Measurements from ENCODE around the gene CDYL2.

Gene CDYL2

DNA sequence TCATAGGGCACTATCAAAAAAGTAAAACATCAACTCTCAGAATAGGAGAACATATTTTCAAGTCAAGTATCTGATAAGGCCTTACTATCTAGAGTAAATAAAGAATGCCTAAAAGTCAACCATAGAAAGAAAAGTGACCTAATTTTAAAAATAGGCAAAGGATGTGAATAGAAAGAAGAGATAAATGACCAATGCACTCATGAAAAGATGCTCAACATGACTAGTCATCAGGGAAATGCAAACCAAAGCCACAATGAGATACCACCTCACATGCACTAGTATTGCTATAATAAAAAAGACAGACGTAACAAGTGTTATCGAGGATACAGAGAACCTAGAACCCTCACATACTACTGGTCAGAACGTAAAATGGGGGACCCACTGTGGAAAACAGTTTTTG lies 172.8 kb downstream of the CDYL2 start:
- Histone ChIP-seq H3K4me1 (no peaks in the 10 kb centered on the region), H3K4me2 (no peak overlapping the region), H4K20me1 (peaks cover 0 to 26% (median 0%) of the 10 kb centered on the region in 11 experiments; a peak in 4 of 22 replicates), H3K9ac (no peak overlapping the region), H3K27me3 (no peaks in the 10 kb centered on the region), H3K4me3 (no peak overlapping the region), H3K36me3 (peaks cover 41 to 78% (median 57%) of the 10 kb centered on the region in 11 experiments), H3K9me3 (replicated peaks in 1 of 11) (peaks cover 34 to 57% (median 40%) of the 10 kb centered on the region in 11 experiments), H3K27ac (no peak overlapping the region)
- no peak for TF ChIP-seq Cebpa-rat (IDR thresholded peaks at IDR 0.05)

DNA sequence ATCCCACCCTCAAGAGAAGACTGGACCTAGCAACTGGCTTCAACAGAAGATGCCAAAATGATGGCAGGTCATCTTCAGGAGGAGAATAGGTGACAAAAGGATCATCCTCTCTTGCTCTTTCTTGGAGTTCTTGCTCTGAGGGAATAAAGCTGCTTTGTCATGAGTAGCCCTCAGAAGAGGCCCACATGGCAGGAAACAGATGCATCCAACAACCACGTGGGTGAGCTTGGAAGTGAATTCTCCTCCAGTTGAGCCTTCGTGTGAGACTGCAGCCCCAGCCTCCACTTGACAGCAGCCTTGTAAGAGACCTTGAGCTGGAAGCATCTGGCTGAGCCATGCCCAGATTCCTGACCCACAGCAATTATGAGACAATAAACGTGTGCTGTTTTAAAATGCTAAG lies 176.1 kb downstream of the CDYL2 start:
- no peaks in the 10 kb centered on the region for H3K27me3 ChIP-seq
- H3K36me3 ChIP-seq = peaks cover 49 to 99% (median 75%) of the 10 kb centered on the region in 11 experiments
- TF ChIP-seq Cebpa-rat (IDR thresholded peaks at IDR 0.05) = no peak
- no peak overlapping the region for H3K9ac ChIP-seq
- no peak overlapping the region for H3K27ac ChIP-seq
- H3K4me3 ChIP-seq = no peak overlapping the region
- no peaks in the 10 kb centered on the region for H3K4me1 ChIP-seq
- peaks cover 29 to 54% (median 40%) of the 10 kb centered on the region in 11 experiments for H3K9me3 ChIP-seq (replicated peaks in 1 of 11)
- H3K4me2 ChIP-seq = no peak overlapping the region
- peaks cover 0 to 15% (median 0%) of the 10 kb centered on the region in 11 experiments; a peak in 3 of 22 replicates for H4K20me1 ChIP-seq

DNA sequence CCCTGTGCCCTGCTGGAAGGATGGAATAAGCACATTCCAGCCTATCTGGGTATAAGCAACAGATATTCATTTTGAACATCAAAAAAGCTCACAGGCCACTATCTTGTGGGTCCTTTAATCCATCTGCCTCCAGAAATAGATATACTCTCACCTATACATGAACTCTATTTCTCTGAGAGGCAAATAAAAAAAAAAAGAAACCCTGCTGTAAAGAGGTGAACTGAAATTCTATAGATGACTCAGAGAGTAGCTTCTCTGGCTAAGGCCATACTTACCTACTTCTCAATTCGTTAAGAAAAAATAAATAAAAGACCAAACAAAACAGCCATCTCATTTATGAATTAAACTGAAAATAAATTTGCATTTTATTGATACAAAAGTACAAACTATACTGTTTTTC lies 177.3 kb downstream of the CDYL2 start:
- no peak overlapping the region for H3K9ac ChIP-seq

DNA sequence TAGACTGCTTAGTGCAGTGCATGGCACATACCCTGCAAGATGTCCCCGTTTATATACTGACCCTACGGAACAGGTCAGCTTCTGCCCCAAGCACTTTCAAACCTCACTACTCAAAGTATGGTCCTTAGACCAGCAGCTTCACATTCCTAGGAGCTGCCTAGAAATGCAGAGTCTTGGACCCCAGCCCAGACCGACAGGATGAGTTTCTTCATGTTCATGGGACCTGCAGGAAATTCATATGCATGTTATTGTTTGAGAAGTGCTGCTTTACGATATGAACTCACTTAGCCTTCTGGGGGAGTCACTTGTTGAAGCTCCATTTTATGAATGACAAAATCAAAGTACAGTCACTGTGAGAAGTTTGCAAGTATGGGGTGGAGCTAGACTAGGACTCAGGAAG lies 181.0 kb downstream of the CDYL2 start:
- no peak overlapping the region for H3K27ac ChIP-seq
- H3K4me3 ChIP-seq = no peak overlapping the region
- peaks cover 0 to 21% (median 4%) of the 10 kb centered on the region in 11 experiments; a peak in 6 of 22 replicates for H4K20me1 ChIP-seq
- H3K36me3 ChIP-seq = peaks cover 31 to 99% (median 57%) of the 10 kb centered on the region in 11 experiments
- no peak for TF ChIP-seq Cebpa-rat (IDR thresholded peaks at IDR 0.05)
- no peak overlapping the region for H3K9ac ChIP-seq
- peaks cover 14 to 36% (median 23%) of the 10 kb centered on the region in 11 experiments for H3K9me3 ChIP-seq (replicated peaks in 1 of 11)
- no peaks in the 10 kb centered on the region for H3K27me3 ChIP-seq
- no peaks in the 10 kb centered on the region for H3K4me1 ChIP-seq
- H3K4me2 ChIP-seq = no peak overlapping the region

More for the DNA sequence above, 177.3 kb downstream of the CDYL2 start:
- H3K27ac ChIP-seq = no peak overlapping the region
- H4K20me1 ChIP-seq = peaks cover 0 to 15% (median 0%) of the 10 kb centered on the region in 11 experiments; a peak in 3 of 22 replicates
- H3K4me1 ChIP-seq = no peaks in the 10 kb centered on the region
- H3K4me3 ChIP-seq = no peak overlapping the region
- no peaks in the 10 kb centered on the region for H3K27me3 ChIP-seq
- H3K9me3 ChIP-seq (replicated peaks in 1 of 11) = peaks cover 21 to 49% (median 35%) of the 10 kb centered on the region in 11 experiments
- no peak overlapping the region for H3K4me2 ChIP-seq
- no peak for TF ChIP-seq Cebpa-rat (IDR thresholded peaks at IDR 0.05)
- H3K36me3 ChIP-seq = peaks cover 38 to 99% (median 67%) of the 10 kb centered on the region in 11 experiments

DNA sequence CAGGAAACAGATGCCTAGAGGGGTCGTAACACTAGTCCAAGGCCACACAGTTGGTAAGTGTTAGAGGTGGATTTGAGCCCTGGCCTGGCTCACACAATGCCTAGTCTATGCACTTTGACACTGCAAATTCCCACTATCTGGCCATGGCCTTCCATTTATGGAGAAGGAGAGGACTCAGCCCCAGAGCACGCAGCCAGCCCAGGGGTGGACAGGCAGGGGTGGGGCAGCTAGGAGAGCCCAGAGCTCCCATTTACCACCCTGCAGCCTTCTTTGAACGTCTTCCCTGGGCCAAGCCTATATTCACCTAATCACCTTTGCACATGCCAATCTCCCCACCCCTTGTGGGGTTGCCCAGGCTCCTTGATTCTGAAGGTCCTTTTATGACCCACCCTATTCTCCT lies 182.4 kb downstream of the CDYL2 start:
- no peak overlapping the region for H3K4me2 ChIP-seq
- peaks cover 0 to 21% (median 4%) of the 10 kb centered on the region in 11 experiments; a peak in 6 of 22 replicates for H4K20me1 ChIP-seq
- no peak for TF ChIP-seq Cebpa-rat (IDR thresholded peaks at IDR 0.05)
- H3K9me3 ChIP-seq (replicated peaks in 1 of 11) = peaks cover 10 to 28% (median 20%) of the 10 kb centered on the region in 11 experiments; a peak in 20 of 22 replicates
- no peaks in the 10 kb centered on the region for H3K27me3 ChIP-seq
- H3K9ac ChIP-seq = no peak overlapping the region
- no peak overlapping the region for H3K27ac ChIP-seq
- no peaks in the 10 kb centered on the region for H3K4me1 ChIP-seq
- no peak overlapping the region for H3K4me3 ChIP-seq
- H3K36me3 ChIP-seq = peaks cover 24 to 100% (median 55%) of the 10 kb centered on the region in 11 experiments

DNA sequence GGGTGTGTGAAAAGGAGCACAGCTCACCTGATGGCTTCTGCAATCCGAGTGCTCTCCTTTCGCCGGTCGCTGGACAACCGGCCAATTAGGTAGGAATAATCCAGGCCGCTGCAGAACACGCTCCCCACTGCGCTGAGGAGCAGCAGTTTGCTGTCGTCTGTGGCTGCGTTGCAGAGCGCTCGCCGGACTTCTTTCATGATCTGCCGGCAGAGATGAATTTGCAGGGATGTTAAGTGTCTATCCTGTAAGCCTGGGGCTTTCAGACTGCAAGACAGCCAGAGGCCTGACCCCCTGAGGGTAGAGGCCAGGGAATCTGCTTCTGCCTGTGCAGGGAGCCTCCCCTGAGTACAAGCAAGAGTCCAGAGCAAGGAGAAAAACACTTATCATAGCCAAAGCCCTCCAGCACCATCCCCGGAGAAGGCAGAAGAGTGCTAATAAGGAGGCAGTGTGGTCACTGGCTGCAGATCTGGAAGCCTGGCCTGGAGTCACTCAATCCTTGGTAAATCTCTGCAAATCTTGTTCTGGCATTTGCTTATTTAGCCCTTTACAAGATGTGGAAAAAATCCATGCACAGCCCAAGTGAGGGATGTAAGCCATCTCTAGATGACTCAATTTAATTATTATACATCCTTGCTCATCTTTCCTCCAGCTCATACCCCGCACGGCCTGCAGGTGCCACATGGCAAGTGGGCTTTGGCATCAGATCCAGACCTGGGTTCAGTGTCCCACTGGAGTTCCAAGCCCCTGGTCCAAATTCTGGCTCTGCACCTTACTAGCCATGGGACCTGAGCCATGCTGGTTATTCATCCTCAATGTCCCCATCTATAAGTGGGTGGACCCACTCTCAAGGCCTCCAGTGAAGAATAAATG lies 183.4 kb downstream of the CDYL2 start:
- Histone ChIP-seq H3K4me1 (no peaks in the 10 kb centered on the region), H3K27me3 (no peaks in the 10 kb centered on the region), H3K27ac (no peak overlapping the region), H3K4me2 (no peak overlapping the region), H3K9me3 (replicated peaks in 1 of 11) (peaks cover 10 to 32% (median 20%) of the 10 kb centered on the region in 11 experiments; a peak in 20 of 22 replicates), H4K20me1 (peaks cover 0 to 21% (median 6%) of the 10 kb centered on the region in 11 experiments; a peak in 7 of 22 replicates), H3K4me3 (no peak overlapping the region), H3K36me3 (peaks cover 28 to 100% (median 65%) of the 10 kb centered on the region in 11 experiments), H3K9ac (no peak overlapping the region)
- TF ChIP-seq Cebpa-rat (IDR thresholded peaks at IDR 0.05) = no peak

DNA sequence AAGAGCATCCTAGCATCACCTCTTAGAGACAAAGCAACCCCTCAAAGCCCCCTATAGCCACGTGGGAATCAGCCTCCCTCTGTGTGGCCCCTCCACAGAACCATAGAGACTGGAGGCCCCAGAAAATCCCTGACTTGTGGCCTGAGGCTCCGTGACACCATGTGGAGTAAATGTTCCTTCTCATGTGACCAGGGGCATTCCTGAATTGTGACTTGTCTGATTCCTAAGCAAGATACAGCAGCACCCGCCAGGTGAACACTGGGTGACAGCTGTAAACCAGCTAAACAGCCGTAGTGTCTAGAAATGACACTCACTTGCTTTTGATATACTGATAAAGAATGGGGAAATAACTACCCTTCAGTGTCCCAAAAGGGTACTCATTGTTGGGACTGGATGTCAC lies 184.6 kb downstream of the CDYL2 start:
- Histone ChIP-seq H3K27me3 (no peaks in the 10 kb centered on the region), H3K9ac (no peak overlapping the region), H3K36me3 (peaks cover 36 to 100% (median 77%) of the 10 kb centered on the region in 11 experiments), H3K4me1 (no peaks in the 10 kb centered on the region), H3K4me3 (no peak overlapping the region), H4K20me1 (peaks cover 0 to 21% (median 6%) of the 10 kb centered on the region in 11 experiments; a peak in 7 of 22 replicates), H3K4me2 (no peak overlapping the region), H3K9me3 (replicated peaks in 1 of 11) (peaks cover 10 to 35% (median 22%) of the 10 kb centered on the region in 11 experiments; a peak in 20 of 22 replicates), H3K27ac (no peak overlapping the region)
- TF ChIP-seq Cebpa-rat (IDR thresholded peaks at IDR 0.05) = no peak

DNA sequence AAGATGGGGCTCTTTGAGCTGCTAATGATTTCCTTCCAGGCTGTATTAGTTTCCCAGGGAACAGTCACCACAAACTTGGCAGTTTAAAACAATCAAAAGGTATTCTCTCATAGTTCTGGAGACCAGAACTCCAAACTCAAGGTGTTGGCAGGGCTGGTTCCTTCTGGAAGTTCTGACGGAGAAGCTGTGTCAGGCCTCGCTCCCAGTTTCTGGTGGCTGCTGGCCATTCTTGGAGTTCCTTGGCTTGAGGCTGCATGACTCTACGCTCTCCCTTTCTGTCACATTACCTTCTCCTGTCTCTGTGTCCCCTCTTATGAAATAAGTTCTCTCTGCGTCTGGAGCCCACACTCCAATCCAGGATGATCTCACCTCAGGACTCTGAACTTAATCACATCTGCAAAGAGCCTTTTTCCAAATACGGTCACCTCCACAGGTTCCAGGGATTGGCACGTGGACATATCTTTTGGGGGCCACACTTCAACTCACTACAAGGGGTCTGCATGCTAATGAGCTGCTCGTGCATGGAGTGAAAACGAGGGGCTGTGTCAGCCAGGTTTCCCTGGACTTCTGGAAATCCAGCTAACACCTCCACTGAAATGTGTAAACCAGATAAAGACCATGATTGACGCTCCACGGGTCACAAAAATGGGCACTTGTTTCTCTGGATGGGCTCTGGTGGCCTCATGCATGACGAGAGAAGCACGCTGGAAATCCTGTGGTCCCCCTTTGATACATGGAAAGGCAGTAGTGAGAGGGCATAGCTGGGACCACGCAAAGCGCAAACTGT lies 185.3 kb downstream of the CDYL2 start:
- no peak overlapping the region for H3K27ac ChIP-seq
- peaks cover 2 to 29% (median 15%) of the 10 kb centered on the region in 11 experiments; a peak in 19 of 22 replicates for H3K9me3 ChIP-seq (replicated peaks in 1 of 11)
- no peaks in the 10 kb centered on the region for H3K27me3 ChIP-seq
- no peaks in the 10 kb centered on the region for H3K4me1 ChIP-seq
- no peak overlapping the region for H3K9ac ChIP-seq
- H4K20me1 ChIP-seq = peaks cover 0 to 21% (median 6%) of the 10 kb centered on the region in 11 experiments; a peak in 7 of 22 replicates
- H3K4me2 ChIP-seq = no peak overlapping the region
- H3K36me3 ChIP-seq = peaks cover 30 to 100% (median 74%) of the 10 kb centered on the region in 11 experiments
- H3K4me3 ChIP-seq = no peak overlapping the region
- TF ChIP-seq Cebpa-rat (IDR thresholded peaks at IDR 0.05) = no peak
